GM23338 (cell line): Measurements from ENCODE around the gene THSD4. TPM values are rescaled to one million over a fixed set of nuclear protein-coding genes. Genes with fewer than 3 reads are reported as not detected.

Source experiments
- ATAC-seq: fragments of 200-7000 bp; cut with Tn5 transposase; 3 replicates; pipeline ENCODE4 v1.9.1; 2020
- DNase-seq: peaks from one replicate; pipeline ENCODE4 v3.0.0-alpha.2; 2015; ENCODE audit warnings: low spot score
- H2AFZ ChIP-seq: fragments of 200-600 bp; sonication (generic); 2 replicates; pipeline ENCODE4 v1.8.0; 2016; ENCODE audit warnings: antibody characterized with exemption, mild to moderate bottlenecking, moderate library complexity
- H3F3A ChIP-seq: fragments of 200-600 bp; sonication (generic); replicated peaks from 2 replicates; pipeline ENCODE4 v1.8.0; 2017; ENCODE audit warnings: antibody characterized with exemption, mixed run types, low read depth
- H3K27ac ChIP-seq: fragments of 200-600 bp; sonication (generic); 2 replicates; pipeline ENCODE4 v1.6.1; 2016; ENCODE audit warnings: low read depth
- H3K27me3 ChIP-seq: fragments of 200-600 bp; sonication (generic); 2 replicates; pipeline ENCODE4 v1.8.0; 2016; ENCODE audit warnings: mild to moderate bottlenecking, mixed run types, moderate library complexity; ENCODE audit not compliant: insufficient read depth
- H3K36me3 ChIP-seq: fragments of 200-600 bp; sonication (generic); 2 replicates; pipeline ENCODE4 v1.8.0; 2016; ENCODE audit warnings: mild to moderate bottlenecking; ENCODE audit not compliant: insufficient read depth
- H3K4me1 ChIP-seq: fragments of 200-600 bp; sonication (generic); 2 replicates; pipeline ENCODE4 v1.8.0; 2016; ENCODE audit warnings: mild to moderate bottlenecking, moderate library complexity; ENCODE audit not compliant: insufficient read depth
- H3K4me2 ChIP-seq: fragments of 200-600 bp; sonication (generic); 2 replicates; pipeline ENCODE4 v1.7.1; 2017; ENCODE audit warnings: mixed run types
- H3K4me3 ChIP-seq: fragments of 200-600 bp; sonication (generic); 2 replicates; pipeline ENCODE4 v1.6.1; 2016; ENCODE audit warnings: mixed run types
- H3K79me2 ChIP-seq: fragments of 200-600 bp; sonication (generic); replicated peaks from 2 replicates; pipeline ENCODE4 v1.8.0; 2017; ENCODE audit warnings: mild to moderate bottlenecking; ENCODE audit not compliant: insufficient read depth
- H3K9me2 ChIP-seq: fragments of 200-600 bp; sonication (generic); 2 replicates; pipeline ENCODE4 v1.8.0; 2017; ENCODE audit not compliant: insufficient read depth
- H4K20me1 ChIP-seq: fragments of 200-600 bp; sonication (generic); replicated peaks from 2 replicates; pipeline ENCODE4 v1.8.0; 2017; ENCODE audit warnings: mild to moderate bottlenecking; ENCODE audit not compliant: insufficient read depth
- H3K27ac Mint-ChIP-seq: 2 replicates; pipeline ENCODE4 v1.8.0; 2020; ENCODE audit warnings: inconsistent platforms, mild to moderate bottlenecking, moderate library complexity, mixed read lengths
- H3K27me3 Mint-ChIP-seq: 3 replicates; pipeline ENCODE4 v1.8.0; 2022; ENCODE audit warnings: low read depth, mild to moderate bottlenecking, moderate library complexity, mixed read lengths, inconsistent platforms; ENCODE audit not compliant: insufficient read depth, poor library complexity
- H3K36me3 Mint-ChIP-seq: 3 replicates; pipeline ENCODE4 v1.8.0; 2021; ENCODE audit warnings: low read depth, mild to moderate bottlenecking, inconsistent platforms, moderate library complexity, mixed read lengths
- H3K4me1 Mint-ChIP-seq: 3 replicates; pipeline ENCODE4 v1.8.0; 2020; ENCODE audit warnings: mild to moderate bottlenecking, inconsistent platforms, mixed read lengths
- H3K4me3 Mint-ChIP-seq: 3 replicates; pipeline ENCODE4 v1.8.0; 2021; ENCODE audit warnings: moderate library complexity, mild to moderate bottlenecking, inconsistent platforms, mixed read lengths
- H3K9me3 Mint-ChIP-seq: 3 replicates; pipeline ENCODE4 v1.8.0; 2020; ENCODE audit warnings: moderate library complexity, mild to moderate bottlenecking, inconsistent platforms, mixed read lengths
- CREB1 ChIP-seq: fragments of 250-450 bp; sonication (Bioruptor Pico); IDR thresholded peaks from 2 replicates; pipeline ENCODE4 v1.5.0; 2020; ENCODE audit warnings: low read depth, mild to moderate bottlenecking, moderate library complexity
- ETS1 ChIP-seq: IDR thresholded peaks from 2 replicates; pipeline ENCODE4 v1.6.1; 2016; ENCODE audit warnings: antibody characterized with exemption
- JUNB ChIP-seq: IDR thresholded peaks from one replicate; pipeline ENCODE4 v1.6.1; 2016; ENCODE audit warnings: antibody characterized with exemption; ENCODE audit not compliant: unreplicated experiment
- NANOG ChIP-seq: IDR thresholded peaks from 2 replicates; pipeline ENCODE4 v1.6.1; 2016; ENCODE audit warnings: antibody characterized with exemption, borderline replicate concordance
- POLR2AphosphoS5 ChIP-seq: IDR thresholded peaks from 2 replicates; pipeline ENCODE4 v1.6.1; 2016; ENCODE audit warnings: antibody characterized with exemption, low read depth
- REST ChIP-seq: IDR thresholded peaks from one replicate; pipeline ENCODE4 v1.6.1; 2018; ENCODE audit warnings: antibody characterized with exemption; ENCODE audit not compliant: unreplicated experiment
- STAT1 ChIP-seq: IDR thresholded peaks from one replicate; pipeline ENCODE4 v1.6.1; 2016; ENCODE audit warnings: antibody characterized with exemption; ENCODE audit not compliant: unreplicated experiment
- ZNF331 ChIP-seq: fragments of 250-450 bp; sonication (Bioruptor Pico); IDR thresholded peaks from 2 replicates; pipeline ENCODE4 v1.5.0; 2020; ENCODE audit warnings: low read depth, mild to moderate bottlenecking, moderate library complexity
- polyA plus RNA-seq: library from polyadenylated mRNA; unstranded; fragments of >200 nt; fragmentation: Nextera tagmentation; extraction: Ambion mirVana; gene quantifications from 2 replicates; pipeline ENCODE4 v1.2.1, GENCODE V29; 2016
- total RNA-seq: library from RNA; depleted of rRNA; stranded (reverse); fragments of >200 nt; shearing (Covaris generic); gene quantifications from 2 replicates; pipeline ENCODE4 v1.2.3, GENCODE V29; 2014
- TF ChIP-seq, protein P1 (sequence below), 2 experiments: fragments of 200-600 bp in 1 of 2; sonication (generic) in 1 of 2; conservative IDR thresholded peaks; 2 replicates each; pipeline versions ENCODE4 v1.5.1 to v1.6.1; 2016 to 2017; ENCODE audit warnings: antibody characterized with exemption in 2 of 2, low read depth in 2 of 2, mild to moderate bottlenecking in 2 of 2, moderate library complexity in 1 of 2

THSD4 gene
- total and polyA plus RNA-seq, 2 experiments from 2014 or later: 2.0 to 7.4 TPM

DNA sequence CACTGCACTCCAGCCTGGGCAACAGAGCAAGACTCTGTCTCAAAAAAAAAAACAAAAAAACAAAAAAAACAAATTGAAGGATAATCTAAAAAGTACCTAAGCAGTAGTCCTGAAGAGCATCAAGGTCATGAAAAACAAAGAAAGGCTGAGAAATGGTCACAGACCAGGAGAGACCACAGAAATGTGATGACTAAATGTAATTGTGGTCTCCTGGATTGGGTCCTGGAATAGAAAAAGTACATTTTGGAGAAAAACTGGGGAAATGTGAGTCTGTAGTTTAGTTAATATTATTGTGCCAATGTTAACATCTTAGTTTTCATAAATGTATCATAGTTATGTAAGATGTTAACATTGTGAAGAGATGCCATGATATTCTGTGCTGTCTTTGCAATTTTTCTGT is 427.6 kb downstream of the THSD4 start (continued):
- no peak for TF ChIP-seq REST

GRCh38 chr15:71543413-71543812 is 428.1 kb downstream of the THSD4 start:
- H3K9me3 Mint-ChIP-seq: no peaks in the 10 kb centered on the region; the same call in 2 of the 3 replicates
- Histone ChIP-seq H3K36me3 (no peaks in the 10 kb centered on the region), H2AFZ (no peak overlapping the region), H3K4me2 (no peak overlapping the region), H3F3A (no peaks in the 10 kb centered on the region), H4K20me1 (no peaks in the 10 kb centered on the region), H3K27ac (no peak overlapping the region), H3K9me2 (0 out of 2 replicates have a peak, but pooled peaks cover 2% of the 10 kb centered on the region), H3K27me3 (no peaks in the 10 kb centered on the region), H3K79me2 (no peaks in the 10 kb centered on the region), H3K4me3 (no peak overlapping the region), H3K4me1 (no peaks in the 10 kb centered on the region)
- H3K27ac Mint-ChIP-seq: no peak overlapping the region
- no peak for ATAC-seq
- no peak for DNase-seq
- TF ChIP-seq, protein P1, sequence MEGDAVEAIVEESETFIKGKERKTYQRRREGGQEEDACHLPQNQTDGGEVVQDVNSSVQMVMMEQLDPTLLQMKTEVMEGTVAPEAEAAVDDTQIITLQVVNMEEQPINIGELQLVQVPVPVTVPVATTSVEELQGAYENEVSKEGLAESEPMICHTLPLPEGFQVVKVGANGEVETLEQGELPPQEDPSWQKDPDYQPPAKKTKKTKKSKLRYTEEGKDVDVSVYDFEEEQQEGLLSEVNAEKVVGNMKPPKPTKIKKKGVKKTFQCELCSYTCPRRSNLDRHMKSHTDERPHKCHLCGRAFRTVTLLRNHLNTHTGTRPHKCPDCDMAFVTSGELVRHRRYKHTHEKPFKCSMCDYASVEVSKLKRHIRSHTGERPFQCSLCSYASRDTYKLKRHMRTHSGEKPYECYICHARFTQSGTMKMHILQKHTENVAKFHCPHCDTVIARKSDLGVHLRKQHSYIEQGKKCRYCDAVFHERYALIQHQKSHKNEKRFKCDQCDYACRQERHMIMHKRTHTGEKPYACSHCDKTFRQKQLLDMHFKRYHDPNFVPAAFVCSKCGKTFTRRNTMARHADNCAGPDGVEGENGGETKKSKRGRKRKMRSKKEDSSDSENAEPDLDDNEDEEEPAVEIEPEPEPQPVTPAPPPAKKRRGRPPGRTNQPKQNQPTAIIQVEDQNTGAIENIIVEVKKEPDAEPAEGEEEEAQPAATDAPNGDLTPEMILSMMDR (conservative IDR thresholded peaks at IDR 0.05; ENCODE audit: low read depth in 2 of 2): no peak
- TF ChIP-seq JUNB (no peak), ETS1 (no peak), POLR2AphosphoS5 (no peak)
- H3K27me3 Mint-ChIP-seq: peaks cover 2% of the 10 kb centered on the region
- H3K36me3 Mint-ChIP-seq: no peaks in the 10 kb centered on the region
- H3K4me1 Mint-ChIP-seq: peaks cover 14% of the 10 kb centered on the region
- H3K4me3 Mint-ChIP-seq: no peak overlapping the region

DNA sequence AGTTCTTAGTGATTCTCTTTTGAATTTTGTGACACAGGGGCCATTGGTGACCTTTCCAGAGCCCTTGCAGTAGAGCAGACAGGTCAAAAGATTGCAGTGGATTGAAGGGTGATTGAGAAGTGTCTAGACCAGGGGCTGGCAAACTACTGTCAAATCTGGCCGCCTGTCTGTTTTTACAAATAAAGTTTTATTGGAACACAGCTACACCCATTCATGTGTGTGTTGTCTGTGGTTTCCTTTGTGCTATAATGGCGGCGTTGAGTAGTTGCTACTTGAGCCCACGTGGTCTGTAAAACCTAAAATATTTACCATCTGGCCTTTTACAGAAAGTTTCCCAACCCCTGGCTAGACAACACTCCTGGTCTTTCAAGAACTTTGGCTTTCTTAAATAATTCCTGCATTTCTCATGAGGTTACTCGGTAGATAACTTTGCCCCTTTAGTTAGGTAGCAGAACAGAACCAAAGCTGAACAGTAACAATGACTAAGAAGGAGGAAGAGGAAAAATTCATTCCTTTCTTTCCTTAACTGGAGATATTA is 430.0 kb downstream of the THSD4 start:
- Histone ChIP-seq H3K79me2 (no peaks in the 10 kb centered on the region), H3K4me1 (no peaks in the 10 kb centered on the region), H3K36me3 (no peaks in the 10 kb centered on the region), H3K4me3 (no peak overlapping the region), H3K27me3 (no peaks in the 10 kb centered on the region), H3K9me2 (0 out of 2 replicates have a peak, but pooled peaks cover 2% of the 10 kb centered on the region), H3F3A (no peaks in the 10 kb centered on the region), H4K20me1 (no peaks in the 10 kb centered on the region), H3K4me2 (no peak overlapping the region), H2AFZ (no peak overlapping the region), H3K27ac (no peak overlapping the region)
- no peak for TF ChIP-seq CREB1 (CRISPR knock-in tag)
- TF ChIP-seq STAT1: no peak
- no peak for TF ChIP-seq ZNF331 (CRISPR knock-in tag)
- no peak for TF ChIP-seq NANOG
- no peak for TF ChIP-seq REST
- no peak for ATAC-seq
- no peak overlapping the region for H3K27ac Mint-ChIP-seq
- no peak for DNase-seq
- peaks cover 20% of the 10 kb centered on the region for H3K4me1 Mint-ChIP-seq
- H3K36me3 Mint-ChIP-seq: no peaks in the 10 kb centered on the region
- H3K4me3 Mint-ChIP-seq: no peak overlapping the region
- H3K27me3 Mint-ChIP-seq: peaks cover 4% of the 10 kb centered on the region
- no peaks in the 10 kb centered on the region; the same call in 2 of the 3 replicates for H3K9me3 Mint-ChIP-seq
